ENCODE measurements around the gene EFCAB8.

Gene EFCAB8

GRCh38 chr20:32870985-32871384 lies 12.3 kb downstream of the EFCAB8 start:
- Histone ChIP-seq H3K27me3 (ENCODE audit: insufficient read depth, low read length) (no peaks in the 10 kb centered on the region), H3K27ac (ENCODE audit: low read depth, low read length) (no peak overlapping the region), H2AFZ (ENCODE audit: low read length, unreplicated experiment) (no peak overlapping the region), H3K4me3 (ENCODE audit: low read depth, low read length) (no peak overlapping the region), H3K4me1 (ENCODE audit: control insufficient read depth, insufficient read depth, low read length, unreplicated experiment) (no peaks in the 10 kb centered on the region), H3K79me2 (ENCODE audit: control insufficient read depth, insufficient read depth, low read length, unreplicated experiment) (no peaks in the 10 kb centered on the region), H3K36me3 (ENCODE audit: insufficient read depth, low read length) (no peaks in the 10 kb centered on the region)

- H2AFZ ChIP-seq (ENCODE audit: low read length, unreplicated experiment): no peak overlapping the region
- no peak overlapping the region for H3K4me3 ChIP-seq (ENCODE audit: low read depth, low read length)
- H3K36me3 ChIP-seq (ENCODE audit: insufficient read depth, low read length): no peaks in the 10 kb centered on the region
- H3K27ac ChIP-seq (ENCODE audit: low read depth, low read length): no peak overlapping the region
- H3K79me2 ChIP-seq (ENCODE audit: control insufficient read depth, insufficient read depth, low read length, unreplicated experiment): no peaks in the 10 kb centered on the region
- no peaks in the 10 kb centered on the region for H3K4me1 ChIP-seq (ENCODE audit: control insufficient read depth, insufficient read depth, low read length, unreplicated experiment)
- H3K27me3 ChIP-seq (ENCODE audit: insufficient read depth, low read length): no peaks in the 10 kb centered on the region
Observed at GRCh38 chr20:32871627-32872160, 13.0 kb downstream of the EFCAB8 start.

GRCh38 chr20:32872266-32872665 lies 13.5 kb downstream of the EFCAB8 start:
- no peaks in the 10 kb centered on the region for H3K79me2 ChIP-seq (ENCODE audit: control insufficient read depth, insufficient read depth, low read length, unreplicated experiment)
- H3K4me1 ChIP-seq (ENCODE audit: control insufficient read depth, insufficient read depth, low read length, unreplicated experiment): no peaks in the 10 kb centered on the region
- no peak overlapping the region for H2AFZ ChIP-seq (ENCODE audit: low read length, unreplicated experiment)
- no peak overlapping the region for H3K27ac ChIP-seq (ENCODE audit: low read depth, low read length)
- H3K27me3 ChIP-seq (ENCODE audit: insufficient read depth, low read length): no peaks in the 10 kb centered on the region
- no peaks in the 10 kb centered on the region for H3K36me3 ChIP-seq (ENCODE audit: insufficient read depth, low read length)
- no peak overlapping the region for H3K4me3 ChIP-seq (ENCODE audit: low read depth, low read length)

- H3K36me3 ChIP-seq (ENCODE audit: insufficient read depth, low read length): no peaks in the 10 kb centered on the region
- no peak overlapping the region for H3K4me3 ChIP-seq (ENCODE audit: low read depth, low read length)
- H3K79me2 ChIP-seq (ENCODE audit: control insufficient read depth, insufficient read depth, low read length, unreplicated experiment): no peaks in the 10 kb centered on the region
- H2AFZ ChIP-seq (ENCODE audit: low read length, unreplicated experiment): no peak overlapping the region
- H3K27ac ChIP-seq (ENCODE audit: low read depth, low read length): no peak overlapping the region
- no peaks in the 10 kb centered on the region for H3K27me3 ChIP-seq (ENCODE audit: insufficient read depth, low read length)
- H3K4me1 ChIP-seq (ENCODE audit: control insufficient read depth, insufficient read depth, low read length, unreplicated experiment): no peaks in the 10 kb centered on the region
Observed at GRCh38 chr20:32875673-32876072, 16.9 kb downstream of the EFCAB8 start.

GRCh38 chr20:32877507-32877906 lies 18.8 kb downstream of the EFCAB8 start:
- Histone ChIP-seq H3K4me3 (ENCODE audit: low read depth, low read length) (no peak overlapping the region), H3K27ac (ENCODE audit: low read depth, low read length) (no peak overlapping the region), H3K27me3 (ENCODE audit: insufficient read depth, low read length) (no peaks in the 10 kb centered on the region), H3K36me3 (ENCODE audit: insufficient read depth, low read length) (no peaks in the 10 kb centered on the region), H3K4me1 (ENCODE audit: control insufficient read depth, insufficient read depth, low read length, unreplicated experiment) (no peaks in the 10 kb centered on the region), H2AFZ (ENCODE audit: low read length, unreplicated experiment) (no peak overlapping the region), H3K79me2 (ENCODE audit: control insufficient read depth, insufficient read depth, low read length, unreplicated experiment) (no peaks in the 10 kb centered on the region)

- H3K27me3 ChIP-seq (ENCODE audit: insufficient read depth, low read length): no peaks in the 10 kb centered on the region
- H3K36me3 ChIP-seq (ENCODE audit: insufficient read depth, low read length): no peaks in the 10 kb centered on the region
- H3K4me1 ChIP-seq (ENCODE audit: control insufficient read depth, insufficient read depth, low read length, unreplicated experiment): no peaks in the 10 kb centered on the region
- H2AFZ ChIP-seq (ENCODE audit: low read length, unreplicated experiment): no peak overlapping the region
- no peak overlapping the region for H3K27ac ChIP-seq (ENCODE audit: low read depth, low read length)
- H3K4me3 ChIP-seq (ENCODE audit: low read depth, low read length): no peak overlapping the region
- no peaks in the 10 kb centered on the region for H3K79me2 ChIP-seq (ENCODE audit: control insufficient read depth, insufficient read depth, low read length, unreplicated experiment)
Observed at GRCh38 chr20:32878820-32879219, 20.1 kb downstream of the EFCAB8 start.

- Histone ChIP-seq H3K4me1 (ENCODE audit: control insufficient read depth, insufficient read depth, low read length, unreplicated experiment) (no peaks in the 10 kb centered on the region), H3K4me3 (ENCODE audit: low read depth, low read length) (no peak overlapping the region), H3K36me3 (ENCODE audit: insufficient read depth, low read length) (no peaks in the 10 kb centered on the region), H3K79me2 (ENCODE audit: control insufficient read depth, insufficient read depth, low read length, unreplicated experiment) (no peaks in the 10 kb centered on the region), H3K27ac (ENCODE audit: low read depth, low read length) (no peak overlapping the region), H2AFZ (ENCODE audit: low read length, unreplicated experiment) (no peak overlapping the region), H3K27me3 (ENCODE audit: insufficient read depth, low read length) (no peaks in the 10 kb centered on the region)
Observed at GRCh38 chr20:32879538-32879937, 20.8 kb downstream of the EFCAB8 start.

- no peaks in the 10 kb centered on the region for H3K79me2 ChIP-seq (ENCODE audit: control insufficient read depth, insufficient read depth, low read length, unreplicated experiment)
- no peaks in the 10 kb centered on the region for H3K27me3 ChIP-seq (ENCODE audit: insufficient read depth, low read length)
- H3K4me1 ChIP-seq (ENCODE audit: control insufficient read depth, insufficient read depth, low read length, unreplicated experiment): no peaks in the 10 kb centered on the region
- no peak overlapping the region for H3K27ac ChIP-seq (ENCODE audit: low read depth, low read length)
- no peak overlapping the region for H3K4me3 ChIP-seq (ENCODE audit: low read depth, low read length)
- no peak overlapping the region for H2AFZ ChIP-seq (ENCODE audit: low read length, unreplicated experiment)
- H3K36me3 ChIP-seq (ENCODE audit: insufficient read depth, low read length): no peaks in the 10 kb centered on the region
Observed at GRCh38 chr20:32880635-32881034, 21.9 kb downstream of the EFCAB8 start.

- no peak overlapping the region for H3K4me3 ChIP-seq (ENCODE audit: low read depth, low read length)
- no peaks in the 10 kb centered on the region for H3K4me1 ChIP-seq (ENCODE audit: control insufficient read depth, insufficient read depth, low read length, unreplicated experiment)
- no peak overlapping the region for H2AFZ ChIP-seq (ENCODE audit: low read length, unreplicated experiment)
- H3K79me2 ChIP-seq (ENCODE audit: control insufficient read depth, insufficient read depth, low read length, unreplicated experiment): no peaks in the 10 kb centered on the region
- H3K27me3 ChIP-seq (ENCODE audit: insufficient read depth, low read length): no peaks in the 10 kb centered on the region; the same call in 1 of the 2 replicates
- H3K36me3 ChIP-seq (ENCODE audit: insufficient read depth, low read length): no peaks in the 10 kb centered on the region
- no peak overlapping the region for H3K27ac ChIP-seq (ENCODE audit: low read depth, low read length)
Observed at GRCh38 chr20:32883081-32883480, 24.4 kb downstream of the EFCAB8 start.

GRCh38 chr20:32885185-32885584 lies 26.5 kb downstream of the EFCAB8 start:
- Histone ChIP-seq H3K4me3 (ENCODE audit: low read depth, low read length) (no peak overlapping the region), H3K79me2 (ENCODE audit: control insufficient read depth, insufficient read depth, low read length, unreplicated experiment) (no peaks in the 10 kb centered on the region), H3K4me1 (ENCODE audit: control insufficient read depth, insufficient read depth, low read length, unreplicated experiment) (no peaks in the 10 kb centered on the region), H2AFZ (ENCODE audit: low read length, unreplicated experiment) (no peak overlapping the region), H3K27ac (ENCODE audit: low read depth, low read length) (no peak overlapping the region), H3K36me3 (ENCODE audit: insufficient read depth, low read length) (no peaks in the 10 kb centered on the region), H3K27me3 (ENCODE audit: insufficient read depth, low read length) (no peaks in the 10 kb centered on the region; the same call in 1 of the 2 replicates)

GRCh38 chr20:32885952-32886351 lies 27.2 kb downstream of the EFCAB8 start:
- Histone ChIP-seq H2AFZ (ENCODE audit: low read length, unreplicated experiment) (no peak overlapping the region), H3K4me1 (ENCODE audit: control insufficient read depth, insufficient read depth, low read length, unreplicated experiment) (no peaks in the 10 kb centered on the region), H3K27me3 (ENCODE audit: insufficient read depth, low read length) (no peaks in the 10 kb centered on the region; the same call in 1 of the 2 replicates), H3K4me3 (ENCODE audit: low read depth, low read length) (no peak overlapping the region), H3K79me2 (ENCODE audit: control insufficient read depth, insufficient read depth, low read length, unreplicated experiment) (no peaks in the 10 kb centered on the region), H3K27ac (ENCODE audit: low read depth, low read length) (no peak overlapping the region), H3K36me3 (ENCODE audit: insufficient read depth, low read length) (no peaks in the 10 kb centered on the region)

Data from ACC112 (cell line).